ENCODE results near the gene DCST1.
A peak's percentile ranks its signal among the peaks of the same experiment; 100 is the strongest.

The DCST1 gene

DNA sequence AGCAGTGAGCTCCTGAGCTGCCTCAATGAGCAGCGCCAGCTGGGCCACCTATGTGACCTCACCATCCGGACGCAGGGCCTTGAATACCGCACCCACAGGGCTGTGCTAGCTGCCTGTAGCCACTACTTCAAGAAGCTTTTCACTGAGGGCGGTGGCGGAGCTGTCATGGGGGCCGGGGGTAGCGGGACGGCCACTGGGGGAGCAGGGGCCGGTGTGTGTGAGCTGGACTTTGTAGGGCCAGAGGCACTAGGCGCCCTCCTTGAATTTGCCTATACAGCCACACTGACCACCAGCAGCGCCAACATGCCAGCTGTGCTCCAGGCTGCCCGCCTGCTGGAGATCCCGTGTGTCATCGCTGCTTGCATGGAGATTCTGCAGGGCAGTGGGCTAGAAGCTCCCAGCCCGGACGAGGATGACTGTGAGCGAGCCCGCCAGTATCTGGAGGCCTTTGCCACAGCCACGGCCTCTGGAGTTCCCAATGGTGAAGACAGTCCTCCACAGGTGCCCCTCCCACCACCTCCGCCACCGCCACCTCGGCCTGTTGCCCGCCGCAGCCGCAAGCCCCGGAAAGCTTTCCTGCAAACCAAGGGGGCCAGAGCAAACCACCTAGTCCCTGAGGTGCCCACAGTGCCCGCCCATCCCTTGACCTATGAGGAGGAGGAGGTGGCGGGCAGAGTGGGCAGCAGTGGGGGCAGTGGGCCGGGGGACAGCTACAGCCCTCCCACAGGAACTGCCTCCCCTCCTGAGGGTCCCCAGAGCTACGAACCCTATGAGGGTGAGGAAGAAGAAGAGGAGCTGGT is 18.7 kb upstream of the DCST1 start:
- DNase-seq = no peak

DNA sequence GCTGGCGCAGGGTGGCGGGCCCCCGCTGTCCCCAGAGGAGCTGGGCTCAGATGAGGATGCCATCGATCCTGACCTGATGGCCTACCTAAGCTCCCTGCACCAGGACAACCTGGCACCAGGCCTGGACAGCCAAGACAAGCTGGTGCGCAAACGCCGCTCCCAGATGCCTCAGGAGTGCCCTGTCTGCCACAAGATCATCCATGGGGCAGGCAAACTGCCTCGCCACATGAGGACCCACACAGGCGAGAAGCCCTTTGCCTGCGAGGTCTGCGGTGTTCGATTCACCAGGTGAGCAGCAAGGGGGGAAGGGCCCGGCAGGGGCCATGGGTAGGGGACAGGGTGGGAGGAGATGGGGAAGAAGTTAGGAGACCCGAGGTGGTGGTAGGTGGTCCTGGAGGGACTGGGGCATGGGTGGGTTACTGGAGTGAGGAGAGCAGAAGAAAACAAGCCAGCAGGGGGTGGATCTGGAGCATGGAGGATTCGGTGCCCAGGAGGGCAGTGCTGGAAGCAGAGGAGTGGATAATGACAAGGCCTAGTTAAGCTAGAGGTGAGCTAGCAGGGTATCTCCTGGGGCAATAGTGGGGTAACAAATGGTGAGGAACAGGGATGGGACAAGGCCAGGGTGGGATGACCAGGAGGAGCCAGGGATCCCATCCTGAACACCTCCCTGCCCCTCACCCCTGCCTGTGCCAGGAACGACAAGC is 17.9 kb upstream of the DCST1 start:
- DNase-seq = no peak

DNA sequence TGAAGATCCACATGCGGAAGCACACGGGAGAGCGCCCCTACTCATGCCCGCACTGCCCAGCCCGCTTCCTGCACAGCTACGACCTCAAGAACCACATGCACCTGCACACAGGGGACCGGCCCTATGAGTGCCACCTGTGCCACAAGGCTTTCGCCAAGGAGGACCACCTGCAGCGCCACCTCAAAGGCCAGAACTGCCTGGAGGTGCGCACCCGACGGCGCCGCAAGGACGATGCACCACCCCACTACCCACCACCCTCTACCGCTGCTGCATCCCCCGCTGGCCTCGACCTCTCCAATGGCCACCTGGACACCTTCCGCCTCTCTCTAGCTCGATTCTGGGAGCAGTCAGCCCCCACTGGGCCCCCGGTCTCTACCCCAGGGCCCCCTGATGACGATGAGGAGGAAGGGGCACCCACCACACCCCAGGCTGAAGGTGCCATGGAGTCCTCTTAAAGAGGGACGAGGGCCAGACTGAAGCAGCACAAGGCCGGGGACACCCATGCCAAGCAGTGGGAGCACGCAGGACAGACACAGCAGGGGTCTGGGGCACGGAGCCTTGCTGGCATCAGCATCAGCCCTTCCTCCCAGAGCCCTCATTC is 17.3 kb upstream of the DCST1 start:
- no peak for DNase-seq

DNA sequence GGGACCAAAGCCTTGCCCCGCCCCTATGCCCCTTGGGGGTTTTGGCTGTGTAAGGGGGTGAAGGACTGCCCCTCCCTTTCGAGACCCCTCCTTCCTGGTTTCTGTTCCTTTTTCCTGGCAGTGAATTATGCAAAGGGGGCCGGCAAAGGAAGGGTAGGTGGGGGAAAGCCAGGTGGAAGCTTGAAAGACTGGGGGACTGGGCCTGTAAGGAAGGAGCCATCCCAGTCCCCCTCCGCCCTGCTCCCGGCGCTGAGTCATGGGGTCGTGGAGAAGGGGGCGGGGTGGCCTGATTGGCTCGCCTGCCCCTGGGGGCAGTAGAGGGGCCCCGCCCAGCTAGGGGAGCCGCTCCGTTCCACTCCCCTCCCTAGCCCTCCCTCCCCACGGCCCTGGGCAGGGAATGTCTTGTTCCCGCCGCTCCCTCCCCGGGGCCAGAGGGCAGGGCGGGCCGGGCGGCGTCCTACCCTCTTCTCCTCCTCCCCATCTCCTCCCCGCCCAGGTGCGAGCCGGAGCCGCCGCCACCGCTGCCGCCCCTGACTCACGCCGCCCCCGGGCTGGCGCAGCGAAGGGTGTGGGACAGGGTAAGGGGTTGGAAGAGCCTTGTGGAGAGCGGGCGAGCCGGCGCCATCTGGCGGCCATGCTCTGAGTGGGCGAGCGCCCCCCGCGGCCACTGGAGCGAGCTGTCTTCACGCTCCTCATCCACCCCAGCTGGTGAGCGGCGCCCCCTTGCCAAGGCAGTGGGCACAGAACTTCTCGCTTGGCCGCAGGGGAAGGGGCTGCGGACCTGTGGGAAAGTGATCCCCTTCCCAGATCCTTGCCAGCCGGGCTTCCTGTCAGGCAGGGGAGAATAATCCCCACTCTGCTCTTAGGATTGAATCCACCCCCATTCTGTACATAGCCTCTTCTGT is 16.3 kb upstream of the DCST1 start:
- peak; percentile 99 for DNase-seq

DNA sequence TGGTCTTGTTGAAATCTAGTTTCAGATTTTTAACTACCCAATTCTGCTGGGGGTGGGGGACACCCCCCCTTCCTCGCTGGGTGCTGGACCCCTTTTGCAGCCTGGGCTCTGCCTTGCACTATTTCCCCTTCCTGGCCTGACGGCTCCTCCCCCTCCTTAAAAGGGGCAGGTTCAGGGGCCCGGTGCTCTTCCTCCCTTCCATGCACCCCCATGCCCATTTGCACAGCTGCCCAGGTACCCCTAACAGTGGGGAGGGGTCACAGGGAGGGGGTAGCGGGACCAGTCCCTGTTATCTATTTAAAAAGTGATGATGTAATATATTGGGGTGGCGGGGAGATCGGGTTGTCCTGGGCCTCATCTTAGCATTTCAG is 15.7 kb upstream of the DCST1 start:
- DNase-seq = no peak

DNA sequence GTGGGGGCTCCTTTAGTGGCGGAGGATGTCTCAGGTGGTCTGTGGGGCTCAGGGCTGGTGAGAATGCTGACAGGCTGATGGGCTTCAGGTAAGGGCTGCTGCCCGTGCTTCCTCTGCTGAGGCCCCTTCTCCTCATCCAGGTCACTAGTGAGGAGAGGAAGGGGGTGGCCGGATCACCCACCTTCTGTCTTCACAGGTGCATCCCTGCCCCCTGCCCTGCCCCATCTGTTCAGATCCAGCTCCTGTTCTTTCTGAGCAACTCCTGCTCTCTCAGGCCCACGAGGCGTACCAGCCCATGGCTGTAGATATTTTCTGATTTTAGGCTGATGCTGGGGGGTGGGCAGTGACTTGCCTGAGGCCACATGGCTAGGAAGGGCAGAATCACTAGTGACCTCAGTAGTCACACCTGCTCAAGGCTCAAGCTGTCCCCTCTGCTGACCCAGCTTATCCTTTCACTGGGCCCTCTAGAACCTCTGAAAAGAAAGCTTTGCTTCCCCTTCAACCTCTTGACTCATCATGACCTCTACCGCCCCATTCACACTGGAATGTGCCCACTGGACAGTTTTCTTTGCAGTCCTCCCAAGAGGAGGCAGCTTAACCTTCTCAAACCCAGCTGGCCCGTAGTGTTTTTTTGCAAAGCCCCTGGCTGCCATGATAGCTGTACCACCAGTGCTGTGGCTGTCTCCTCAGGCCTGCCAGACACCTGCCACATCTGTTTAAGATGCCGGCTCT is 14.8 kb upstream of the DCST1 start:
- peak; percentile 40 for DNase-seq

DNA sequence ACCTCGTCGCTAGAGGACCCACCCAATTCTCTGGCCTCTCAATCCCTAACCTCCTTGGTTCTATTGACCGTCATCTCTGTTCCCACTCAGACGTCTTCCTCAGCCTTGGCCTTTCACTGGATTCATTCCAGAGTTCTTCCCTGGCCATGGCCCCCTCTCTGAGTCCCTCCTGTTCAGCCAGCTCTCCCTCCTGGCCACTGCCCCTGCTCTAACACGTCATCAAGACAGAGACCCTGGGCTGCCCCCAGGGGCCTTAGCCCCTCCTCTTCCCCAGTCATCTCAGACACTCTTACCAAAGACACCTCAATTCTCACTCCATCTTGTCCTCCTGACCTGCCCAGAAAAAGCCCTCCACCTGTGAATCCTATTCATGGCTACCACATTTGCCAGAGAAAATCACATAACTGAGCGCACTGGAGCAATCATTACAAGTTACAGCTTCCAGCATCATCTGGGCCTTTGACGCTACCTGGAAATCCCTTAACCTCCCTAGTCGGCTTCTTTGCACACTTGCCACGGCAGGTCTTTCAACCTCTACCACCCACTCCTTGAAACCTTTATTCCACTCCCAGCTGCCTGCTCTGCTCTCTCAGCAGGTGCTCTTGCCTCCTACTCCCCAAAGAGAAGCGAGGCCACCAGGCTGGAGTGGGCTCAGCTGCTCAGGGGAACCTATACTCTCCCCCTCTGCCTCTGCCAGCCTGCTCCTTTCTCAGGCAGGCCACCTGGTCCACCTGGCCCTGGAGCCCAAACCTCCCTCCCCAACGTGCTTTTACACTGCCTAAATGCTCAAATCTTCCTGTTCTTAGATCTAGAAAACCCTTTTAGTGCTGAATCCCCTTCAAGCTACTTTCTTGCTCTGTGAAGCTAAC is 14.0 kb upstream of the DCST1 start:
- no peak for DNase-seq

DNA sequence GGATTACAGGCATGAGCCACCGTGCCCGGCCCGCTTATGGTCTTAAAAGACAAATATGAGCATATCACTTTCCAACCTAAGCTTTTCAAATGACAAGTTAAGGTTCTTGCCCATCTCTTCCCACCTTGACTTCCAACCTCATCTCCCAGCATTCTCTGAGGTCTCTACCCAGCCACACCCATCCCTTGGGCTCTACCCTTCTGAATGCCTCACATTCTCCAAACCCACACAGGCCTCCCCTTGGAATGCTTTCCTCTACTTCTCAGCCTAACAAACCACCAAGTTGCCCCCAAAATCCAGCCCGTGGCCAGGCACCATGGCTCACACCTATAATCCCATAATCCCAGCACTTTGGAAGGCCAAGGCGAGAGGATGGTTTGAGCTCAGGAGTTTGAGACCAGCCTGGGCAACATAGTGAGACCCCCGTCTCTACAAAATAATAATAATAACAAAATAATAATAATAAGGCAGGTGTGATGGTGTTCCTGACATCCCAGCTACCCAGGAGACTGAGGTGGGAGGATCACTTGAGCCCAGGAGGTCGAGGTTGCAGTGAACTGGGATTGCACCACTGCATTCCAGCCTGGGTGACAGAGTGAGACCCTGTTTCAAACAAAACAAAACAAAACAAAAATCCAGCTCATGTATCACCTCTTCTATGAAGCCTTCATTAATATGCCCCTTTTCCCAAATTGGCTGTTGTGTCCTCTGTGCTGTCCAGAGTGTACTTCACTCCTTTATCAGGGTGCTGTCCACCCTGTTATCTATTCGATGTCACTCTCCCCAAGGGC is 11.3 kb upstream of the DCST1 start:
- DNase-seq = no peak

DNA sequence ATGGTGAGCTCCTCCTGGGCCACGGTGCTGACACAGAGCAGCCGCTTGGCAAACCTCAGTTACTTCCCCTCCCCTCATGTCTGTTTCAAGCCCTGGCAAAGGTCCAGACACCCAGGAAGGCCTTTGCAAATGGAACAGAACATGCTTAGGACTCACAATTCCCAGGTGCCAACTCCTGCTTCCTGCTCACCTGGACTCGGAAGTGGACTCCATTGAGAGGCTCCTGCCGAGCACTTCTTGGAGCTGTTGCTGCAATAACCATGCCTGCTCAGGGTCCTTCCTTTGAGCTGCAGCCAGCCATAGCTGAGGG is 10.7 kb upstream of the DCST1 start:
- no peak for DNase-seq

DNA sequence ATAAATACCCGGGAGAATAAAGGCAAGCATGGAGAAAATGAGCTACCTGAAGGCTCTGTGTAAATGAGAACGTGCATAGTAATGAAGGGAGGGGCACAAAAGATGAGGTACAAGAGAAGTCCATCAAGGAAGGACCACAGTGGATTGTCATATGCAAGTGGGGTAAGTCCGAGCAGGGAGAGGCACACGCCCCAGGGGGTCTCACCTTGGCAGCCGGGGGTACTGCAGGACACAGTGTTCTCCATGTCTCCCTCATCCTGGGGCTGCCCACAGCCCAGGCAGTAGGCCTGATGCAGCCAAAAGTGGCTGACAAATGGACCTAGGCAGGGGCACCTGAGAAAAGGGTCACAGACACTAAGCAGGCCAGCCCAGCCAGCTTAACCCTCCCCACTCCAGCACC is 10.0 kb upstream of the DCST1 start:
- DNase-seq = no peak

DNA sequence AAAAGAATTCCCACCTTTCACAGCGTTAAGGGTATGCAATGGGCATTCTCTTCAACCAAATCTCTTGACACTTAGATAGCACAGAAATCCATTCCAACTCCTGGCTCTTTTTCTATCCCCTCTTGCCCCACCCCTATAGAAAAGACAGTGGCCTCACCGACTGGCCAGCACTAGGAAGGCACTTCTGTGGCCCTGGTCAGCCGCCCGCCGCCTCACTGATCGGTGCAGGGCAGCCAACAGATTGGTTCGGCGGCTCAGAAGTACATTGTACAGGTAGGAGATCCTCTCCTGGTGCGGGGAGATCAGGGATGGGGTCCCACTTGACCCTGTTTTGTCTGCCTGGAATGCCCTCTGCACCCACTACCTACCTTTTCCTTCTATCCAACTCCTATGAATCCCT is 9.3 kb upstream of the DCST1 start:
- no peak for DNase-seq

DNA sequence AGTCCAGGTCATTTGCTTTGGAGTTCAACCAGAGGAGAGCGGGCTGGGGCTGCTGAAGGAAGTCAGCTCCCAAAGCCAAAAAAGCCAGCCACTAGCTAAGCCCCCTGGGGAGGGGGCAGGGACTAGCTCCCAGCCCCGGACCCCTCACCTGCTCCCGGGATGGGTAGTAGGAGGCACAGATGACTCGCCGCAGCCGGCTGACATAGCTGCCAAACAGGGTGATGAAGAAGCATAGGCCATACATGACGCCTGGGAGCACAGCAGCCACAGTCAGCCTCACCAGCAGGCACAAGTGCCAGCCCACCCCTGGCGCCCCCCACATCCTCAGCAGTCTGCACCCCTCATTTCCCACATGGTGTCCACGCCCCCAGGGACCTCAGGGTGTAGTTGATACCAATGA is 7.5 kb upstream of the DCST1 start:
- DNase-seq = no peak

DNA sequence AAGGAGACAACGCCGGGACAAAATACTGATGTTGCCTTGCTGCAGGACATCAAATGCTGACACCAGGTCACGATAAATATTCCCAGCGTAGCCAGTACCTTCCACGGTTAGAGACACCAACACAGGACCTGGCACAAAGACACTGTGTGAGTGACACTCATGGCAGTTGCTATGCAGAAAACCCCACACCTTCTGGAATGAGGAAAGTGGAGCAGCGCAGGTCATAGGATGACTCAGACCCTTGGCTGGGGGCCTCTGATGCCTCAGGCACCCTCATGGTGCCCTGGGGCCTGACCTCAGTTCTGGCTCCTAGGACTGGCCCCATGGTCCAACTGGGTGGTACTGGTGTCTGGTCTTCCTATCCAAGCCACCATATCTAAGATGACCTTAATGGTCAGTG is 7.0 kb upstream of the DCST1 start:
- no peak for DNase-seq

DNA sequence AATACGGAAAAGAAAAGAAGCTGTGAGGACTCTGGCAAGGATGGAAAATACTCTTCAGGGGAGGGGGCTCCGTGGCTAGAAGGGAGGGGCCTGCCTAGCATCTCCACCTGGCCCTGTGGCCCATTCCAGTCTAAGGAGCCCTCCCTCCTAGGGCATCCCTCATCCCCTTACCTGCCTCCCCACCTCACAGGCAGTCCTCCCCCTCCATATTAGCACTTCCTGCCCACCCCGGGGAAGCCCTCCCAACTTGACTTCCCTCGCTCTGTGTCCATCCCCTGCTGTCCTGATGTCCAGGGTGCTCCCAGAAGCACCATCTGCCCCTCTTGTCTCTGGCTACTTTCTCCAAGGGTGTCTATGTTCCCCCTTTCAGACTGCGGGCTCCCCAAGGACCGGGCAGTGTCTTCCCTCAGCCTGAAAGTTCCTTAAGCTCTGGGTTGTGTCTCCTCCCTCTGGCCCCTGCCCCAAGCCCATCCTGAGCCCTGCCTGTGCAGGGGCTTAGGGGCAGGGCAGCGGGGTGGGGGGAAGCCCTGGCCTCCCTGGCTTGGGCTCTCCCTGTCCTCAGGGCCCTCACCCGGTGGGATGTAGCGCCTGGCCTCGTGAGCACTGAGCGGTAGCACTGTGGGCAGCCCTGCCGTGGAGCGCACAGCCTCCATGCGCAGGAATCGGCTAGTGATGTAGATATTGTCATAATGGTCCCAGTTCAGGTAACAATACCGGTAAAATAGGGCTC is 3.9 kb upstream of the DCST1 start:
- no peak for DNase-seq

DNA sequence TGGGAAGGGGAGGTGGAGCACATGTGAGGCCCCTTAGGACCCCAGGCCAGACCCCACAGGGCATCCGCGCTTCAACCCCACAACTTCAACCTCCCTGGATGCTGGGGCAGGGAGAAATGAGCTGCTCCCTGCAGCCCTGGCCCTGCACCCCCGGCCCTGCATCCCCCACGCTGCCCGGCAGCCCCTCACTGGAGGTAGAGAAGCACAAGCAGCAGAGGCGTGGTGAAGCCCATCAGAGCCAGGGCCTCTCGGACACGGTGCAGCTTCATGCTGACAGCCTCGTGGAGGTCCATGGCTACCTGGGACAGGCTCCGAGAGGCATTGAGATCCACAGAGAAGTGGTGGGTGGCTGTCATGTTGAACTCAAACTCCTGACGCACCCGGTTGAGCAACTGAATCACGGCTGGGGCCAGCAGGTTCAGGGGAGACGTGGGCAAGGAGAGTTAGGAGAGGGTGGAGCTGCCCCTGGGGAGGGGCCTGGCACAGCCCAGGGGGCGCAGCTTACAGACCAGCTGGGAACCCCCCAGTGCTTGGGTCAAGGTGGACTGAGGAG is 3.3 kb upstream of the DCST1 start:
- DNase-seq = no peak

DNA sequence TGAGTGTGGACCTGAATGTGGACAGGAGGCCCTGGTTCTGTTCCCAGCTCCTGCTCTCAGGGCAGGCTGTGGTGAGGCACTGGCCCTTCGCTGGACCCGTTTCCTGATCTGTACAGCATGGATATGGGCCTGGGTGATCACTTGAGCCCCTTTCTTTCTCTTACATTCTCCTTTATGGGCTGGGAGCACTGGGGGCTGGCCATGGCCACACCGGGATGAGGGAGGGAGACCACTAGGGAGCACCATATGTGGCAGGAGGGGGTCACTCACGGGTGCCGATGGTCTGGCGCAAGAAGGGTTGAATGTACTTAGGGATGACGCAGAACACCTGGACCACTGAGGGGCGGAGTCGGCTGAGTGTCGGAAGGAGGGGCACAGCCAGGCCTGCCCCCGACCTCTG is 2.7 kb upstream of the DCST1 start:
- DNase-seq = no peak

DNA sequence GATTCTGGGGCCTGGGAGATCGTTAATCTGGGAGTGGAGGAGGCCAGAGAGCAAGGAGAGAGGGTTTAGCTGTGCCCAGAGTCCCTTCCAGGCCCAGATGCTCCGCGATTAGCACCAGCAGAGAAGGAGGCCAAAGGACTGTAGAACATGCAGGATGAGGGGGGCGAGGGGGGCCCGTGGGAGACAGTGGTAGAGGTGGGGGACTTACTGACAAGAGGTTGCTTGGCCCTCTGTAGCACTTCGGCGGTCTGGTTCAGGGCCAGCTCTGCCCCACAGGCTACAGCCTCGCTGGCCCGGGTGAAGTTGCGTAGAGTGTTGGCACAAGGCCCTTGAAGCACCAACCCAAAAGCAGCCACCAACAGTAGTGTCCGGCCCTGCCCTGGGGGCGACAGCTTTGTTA is 738 bp upstream of the DCST1 start:
- DNase-seq = no peak

DNA sequence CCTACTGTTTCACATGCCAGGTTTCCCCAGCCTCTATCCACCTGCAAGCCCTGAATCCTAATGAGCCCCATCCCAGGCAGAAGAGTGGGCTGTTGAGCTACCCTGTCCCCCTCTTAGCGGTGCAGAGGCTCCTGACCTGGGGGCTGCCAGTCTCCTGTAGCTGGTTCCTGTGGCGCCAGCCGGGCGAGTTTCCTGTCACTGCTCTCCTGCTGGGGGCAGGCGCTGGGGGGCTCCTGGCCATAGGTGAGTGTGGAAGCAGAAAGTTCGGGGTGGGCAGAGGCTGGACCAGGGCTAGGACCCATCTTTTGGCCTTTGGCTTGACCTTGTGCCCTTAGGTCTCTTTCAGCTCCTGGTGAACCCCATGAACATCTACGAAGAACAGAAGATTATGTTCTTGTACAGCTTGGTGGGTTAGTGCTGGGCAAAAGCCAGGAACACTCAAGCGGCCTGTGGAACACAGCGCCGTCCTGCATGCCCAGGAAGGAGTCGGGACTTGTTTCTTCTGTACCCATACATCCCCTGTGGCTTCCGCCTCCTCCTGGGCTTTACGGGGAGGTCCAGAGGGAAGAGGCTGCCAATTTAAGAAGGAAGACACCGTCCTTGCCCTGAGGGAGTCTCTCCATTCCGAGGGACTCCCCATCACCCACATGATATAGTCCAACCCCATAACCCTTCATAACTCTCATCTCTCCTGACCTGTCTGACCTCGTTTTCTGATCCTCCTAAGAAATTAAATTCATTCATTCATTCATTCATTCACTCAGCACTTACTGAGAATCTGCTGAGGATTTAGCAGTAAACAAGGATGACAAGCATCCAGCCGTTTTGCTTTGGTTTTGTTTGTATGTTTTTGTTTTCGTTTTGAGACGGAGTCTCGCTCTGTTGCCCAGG is 939 bp downstream of the DCST1 start:
- DNase-seq = no peak

DNA sequence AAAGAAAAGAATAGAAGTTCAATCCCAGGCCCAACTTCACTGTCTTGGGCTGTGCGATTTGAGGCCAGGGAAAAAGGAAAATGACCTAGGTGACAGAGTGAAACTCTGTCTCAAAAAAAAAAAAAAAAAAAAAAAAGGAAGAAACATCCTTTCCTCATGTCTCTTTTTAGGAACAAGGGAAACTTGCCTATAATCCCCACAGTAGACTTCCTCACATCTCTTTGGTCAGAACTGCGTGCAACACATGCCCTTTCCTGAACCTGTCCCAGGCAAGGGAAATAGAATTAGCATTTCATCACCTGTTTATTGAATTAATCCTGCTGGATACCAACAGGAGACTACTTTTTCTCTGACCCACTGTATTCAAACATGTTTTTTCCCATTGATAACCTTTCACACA is 2.3 kb downstream of the DCST1 start:
- DNase-seq = no peak
